Progenitor cell of endocrine pancreas (in vitro differentiated cells): Measurements from ENCODE around the gene SSBP2. TPM values are rescaled to one million over a fixed set of nuclear protein-coding genes. Genes with fewer than 3 reads are reported as not detected.

Experiments used
- DNase-seq: peaks from one replicate; pipeline ENCODE4 v3.0.0; 2021; ENCODE audit warnings: low spot score; ENCODE audit not compliant: unreplicated experiment
- H3K27ac Mint-ChIP-seq: 2 replicates; pipeline ENCODE4 v1.8.0; 2021; ENCODE audit warnings: mild to moderate bottlenecking, moderate library complexity, mixed read lengths
- H3K27me3 Mint-ChIP-seq: 2 replicates; pipeline ENCODE4 v1.8.0; 2021; ENCODE audit warnings: mixed read lengths
- H3K36me3 Mint-ChIP-seq: 2 replicates; pipeline ENCODE4 v1.8.0; 2022; ENCODE audit warnings: mixed read lengths; ENCODE audit not compliant: insufficient read depth
- H3K4me1 Mint-ChIP-seq: 2 replicates; pipeline ENCODE4 v1.8.0; 2021; ENCODE audit warnings: low read depth, mixed read lengths
- H3K4me3 Mint-ChIP-seq: 2 replicates; pipeline ENCODE4 v1.8.0; 2021; ENCODE audit warnings: low read depth, mild to moderate bottlenecking, moderate library complexity, mixed read lengths
- H3K9me3 Mint-ChIP-seq: 2 replicates; pipeline ENCODE4 v1.8.0; 2021; ENCODE audit warnings: low read depth, mixed read lengths
- total RNA-seq: library from RNA; stranded (reverse); gene quantifications from 2 replicates; pipeline ENCODE4 v1.2.1, GENCODE V29; 2021
- TF ChIP-seq, protein P1 (sequence below): fragments of 200-600 bp; sonication (generic); IDR thresholded peaks from one replicate; pipeline ENCODE4 v1.5.0; 2021; ENCODE audit warnings: antibody characterized with exemption, mild to moderate bottlenecking; ENCODE audit not compliant: unreplicated experiment

SSBP2 gene
- total RNA-seq, 1 donor from 2014 or later, result 66.6 TPM

DNA sequence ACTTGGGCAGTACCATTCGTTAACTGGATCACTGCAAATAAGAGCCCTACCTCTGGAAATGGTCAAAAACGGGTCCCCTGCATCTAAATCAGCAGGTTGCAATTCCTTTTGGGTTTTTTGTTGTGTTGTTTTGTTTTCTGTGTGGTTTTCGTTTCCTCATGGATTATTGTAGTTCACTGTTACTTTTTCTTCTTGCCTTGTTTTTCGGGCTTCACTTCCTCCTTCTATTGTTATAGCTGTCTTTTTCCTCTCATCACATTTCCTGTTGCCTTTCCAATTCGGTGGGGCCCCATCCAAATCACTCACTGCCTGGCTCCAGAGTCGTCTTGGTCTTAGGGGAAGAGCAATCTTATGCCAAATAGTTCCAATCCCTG, 8.7 kb upstream of the SSBP2 start:
- Mint-ChIP-seq H3K4me3 (no peak overlapping the region), H3K4me1 (peaks cover 15% of the 10 kb centered on the region), H3K36me3 (no peaks in the 10 kb centered on the region), H3K27me3 (no peaks in the 10 kb centered on the region), H3K9me3 (no peaks in the 10 kb centered on the region), H3K27ac (peak overlapping the region; percentile 12)
- TF ChIP-seq, protein P1, sequence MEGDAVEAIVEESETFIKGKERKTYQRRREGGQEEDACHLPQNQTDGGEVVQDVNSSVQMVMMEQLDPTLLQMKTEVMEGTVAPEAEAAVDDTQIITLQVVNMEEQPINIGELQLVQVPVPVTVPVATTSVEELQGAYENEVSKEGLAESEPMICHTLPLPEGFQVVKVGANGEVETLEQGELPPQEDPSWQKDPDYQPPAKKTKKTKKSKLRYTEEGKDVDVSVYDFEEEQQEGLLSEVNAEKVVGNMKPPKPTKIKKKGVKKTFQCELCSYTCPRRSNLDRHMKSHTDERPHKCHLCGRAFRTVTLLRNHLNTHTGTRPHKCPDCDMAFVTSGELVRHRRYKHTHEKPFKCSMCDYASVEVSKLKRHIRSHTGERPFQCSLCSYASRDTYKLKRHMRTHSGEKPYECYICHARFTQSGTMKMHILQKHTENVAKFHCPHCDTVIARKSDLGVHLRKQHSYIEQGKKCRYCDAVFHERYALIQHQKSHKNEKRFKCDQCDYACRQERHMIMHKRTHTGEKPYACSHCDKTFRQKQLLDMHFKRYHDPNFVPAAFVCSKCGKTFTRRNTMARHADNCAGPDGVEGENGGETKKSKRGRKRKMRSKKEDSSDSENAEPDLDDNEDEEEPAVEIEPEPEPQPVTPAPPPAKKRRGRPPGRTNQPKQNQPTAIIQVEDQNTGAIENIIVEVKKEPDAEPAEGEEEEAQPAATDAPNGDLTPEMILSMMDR, result no peak
- no peak for DNase-seq

DNA sequence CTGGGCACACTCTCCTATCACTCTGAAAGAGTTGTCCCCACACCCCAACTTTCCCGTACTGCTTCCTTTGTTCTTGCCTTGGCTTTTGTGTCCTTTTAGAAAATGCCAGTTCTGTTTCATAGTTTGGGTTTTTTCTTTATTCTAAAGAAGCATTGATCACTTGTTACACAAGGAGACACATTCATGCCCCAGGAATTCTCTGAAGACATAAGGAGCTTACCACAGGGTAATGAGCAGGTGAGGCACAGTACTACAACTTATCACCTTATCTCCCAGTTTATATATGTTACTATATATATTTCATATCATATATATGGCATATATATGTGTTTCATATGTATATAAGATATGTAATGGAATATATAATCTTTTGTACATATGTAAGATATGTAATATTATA, 6.5 kb upstream of the SSBP2 start:
- Mint-ChIP-seq H3K27me3 (no peaks in the 10 kb centered on the region), H3K9me3 (no peaks in the 10 kb centered on the region), H3K4me3 (no peak overlapping the region), H3K27ac (no peak overlapping the region), H3K36me3 (no peaks in the 10 kb centered on the region), H3K4me1 (peaks cover 18% of the 10 kb centered on the region)
- no peak for DNase-seq
- TF ChIP-seq, protein P1, result no peak

DNA sequence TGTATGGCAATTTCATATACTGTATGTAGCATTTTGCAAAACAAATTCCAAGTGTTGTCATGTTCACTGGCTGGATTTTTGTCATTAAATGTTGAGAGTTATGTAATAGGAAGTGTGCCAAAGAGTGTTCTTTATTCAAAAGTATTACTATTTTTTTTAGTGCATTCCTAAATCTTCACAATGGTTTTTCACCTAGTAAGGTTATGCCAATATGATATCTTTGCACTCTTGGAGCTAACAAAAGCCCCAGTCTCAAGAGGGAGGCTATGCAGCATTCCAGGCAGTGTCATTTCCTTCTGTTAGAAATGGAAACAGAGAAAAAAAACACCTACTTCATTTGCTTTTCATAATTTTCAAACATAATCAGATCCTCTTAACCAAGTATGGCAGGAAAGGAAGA, 5.1 kb upstream of the SSBP2 start:
- TF ChIP-seq, protein P1, result no peak
- Mint-ChIP-seq H3K4me1 (peaks cover 20% of the 10 kb centered on the region), H3K36me3 (no peaks in the 10 kb centered on the region), H3K27ac (no peak overlapping the region), H3K27me3 (no peaks in the 10 kb centered on the region), H3K4me3 (no peak overlapping the region), H3K9me3 (no peaks in the 10 kb centered on the region)
- DNase-seq, result no peak

DNA sequence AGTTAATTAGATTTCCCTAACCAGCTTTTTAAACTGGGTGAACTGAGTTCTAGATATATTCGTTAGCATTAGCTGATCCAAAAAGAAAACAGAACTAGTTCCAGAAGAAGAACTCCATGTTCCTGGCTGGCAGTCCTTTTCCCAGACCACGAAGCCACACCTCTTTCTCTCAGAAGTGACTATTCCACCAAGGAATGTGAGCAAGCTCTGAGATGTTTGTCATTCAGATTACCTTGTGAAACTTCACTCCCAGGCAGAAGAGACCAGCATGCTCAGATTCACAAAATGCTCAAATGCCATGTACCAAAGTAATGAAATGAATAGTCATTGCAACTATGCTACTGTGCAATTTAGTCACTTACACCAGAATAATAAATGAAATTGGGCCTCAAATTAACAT, 4.4 kb upstream of the SSBP2 start:
- DNase-seq, result no peak
- Mint-ChIP-seq H3K27ac (peak overlapping the region; percentile 67), H3K4me3 (no peak overlapping the region), H3K4me1 (peaks cover 16% of the 10 kb centered on the region), H3K27me3 (no peaks in the 10 kb centered on the region), H3K36me3 (no peaks in the 10 kb centered on the region), H3K9me3 (no peaks in the 10 kb centered on the region)
- TF ChIP-seq, protein P1, result no peak

DNA sequence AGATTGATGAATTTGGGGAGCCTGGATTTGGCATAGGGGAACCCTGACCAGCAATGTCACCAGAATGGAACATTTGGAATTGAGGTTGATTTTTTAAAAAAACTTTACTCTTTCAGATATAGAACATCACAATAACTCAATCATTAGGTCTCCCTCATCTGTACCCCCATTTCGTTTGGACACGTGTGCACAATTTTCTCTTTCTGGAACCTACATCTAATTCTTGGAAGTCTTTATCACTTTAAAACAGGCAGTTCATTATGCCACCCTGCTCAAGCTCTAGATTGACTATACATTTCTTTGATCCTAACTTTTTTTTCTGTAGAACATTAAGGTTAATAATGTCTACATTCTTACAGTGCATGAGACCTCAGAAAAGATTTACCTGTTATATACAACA, 3.7 kb upstream of the SSBP2 start:
- no peaks in the 10 kb centered on the region for H3K9me3 Mint-ChIP-seq
- DNase-seq, result no peak
- H3K27me3 Mint-ChIP-seq, result no peaks in the 10 kb centered on the region
- no peak overlapping the region for H3K27ac Mint-ChIP-seq
- no peak overlapping the region for H3K4me3 Mint-ChIP-seq
- peaks cover 16% of the 10 kb centered on the region for H3K4me1 Mint-ChIP-seq
- TF ChIP-seq, protein P1, result no peak
- H3K36me3 Mint-ChIP-seq, result no peaks in the 10 kb centered on the region
